B cell (primary cell): ENCODE data around the gene NT5E. TPM values are rescaled to one million over a fixed set of nuclear protein-coding genes. Genes with fewer than 3 reads are reported as not detected.
"Not testable (repeated sequence)": the region's sequence is repeated elsewhere in the genome, so short reads cannot be mapped to it uniquely, and the experiment has no call there.

Experiments
- ATAC-seq: fragments of 200-7000 bp; cut with Tn5 transposase; one replicate; pipeline ENCODE4 v1.10.0; 2021; ENCODE audit warnings: low read depth, mild to moderate bottlenecking, moderate number of reproducible peaks, moderate library complexity
- CTCF ChIA-PET: fragments of 350-600 bp; sonication (Branson Sonifier 250); formaldehyde crosslinking; loops from one replicate; lab custom pipeline; 2021; ENCODE audit warnings: antibody characterized with exemption, inconsistent platforms; lab: Charles Lee
- POLR2A ChIA-PET: fragments of 350-600 bp; sonication (Branson Sonifier 250); formaldehyde crosslinking; loops from one replicate; lab custom pipeline; 2021; ENCODE audit warnings: antibody characterized with exemption; lab: Charles Lee
- DNase-seq: peaks from one replicate; pipeline ENCODE4 v3.0.0; 2013
- H2AFZ ChIP-seq: 2 replicates; pipeline ENCODE4 v1.6.1; 2012; ENCODE audit warnings: mild to moderate bottlenecking, low read depth, low read length; ENCODE audit not compliant: insufficient read depth, poor library complexity, severe bottlenecking
- H3K27ac ChIP-seq, 2 donors: 1 replicate in 1 of 2; 2 replicates in 1 of 2; pipeline ENCODE4 v1.5.1; 2012 to 2013; ENCODE audit warnings: low read length in 2 of 2, mild to moderate bottlenecking in 2 of 2, moderate library complexity in 1 of 2
- H3K27me3 ChIP-seq, 4 experiments: fragments of 200-600 bp in 1 of 4; sonication (generic) in 1 of 4; replicated peaks in 1 of 4; 1 replicate in 2 of 4; 2 replicates in 2 of 4; pipeline versions ENCODE4 v1.6.1 to v1.7.0; 2013 to 2016; ENCODE audit warnings: low read length in 3 of 4, mild to moderate bottlenecking in 2 of 4, mixed read lengths in 1 of 4, moderate library complexity in 1 of 4; ENCODE audit not compliant: insufficient read depth in 4 of 4, control insufficient read depth in 3 of 4; ENCODE audit errors: control extremely low read depth in 1 of 4
- H3K36me3 ChIP-seq, 2 experiments: replicated peaks in 1 of 2; 1 replicate in 1 of 2; 2 replicates in 1 of 2; pipeline versions ENCODE4 v1.6.1 to v1.7.1; 2013; ENCODE audit warnings: low read length in 1 of 2; ENCODE audit not compliant: insufficient read depth in 2 of 2, control insufficient read depth in 1 of 2; ENCODE audit errors: control extremely low read depth in 1 of 2, extremely low read depth in 1 of 2
- H3K4me1 ChIP-seq, 2 donors: fragments of 200-600 bp in 1 of 2; sonication (generic) in 1 of 2; 1 replicate in 1 of 2; 2 replicates in 1 of 2; pipeline versions ENCODE4 v1.5.1 to v1.6.1; 2013 to 2017; ENCODE audit warnings: low read length in 2 of 2; ENCODE audit not compliant: control insufficient read depth in 2 of 2, insufficient read depth in 2 of 2
- H3K4me2 ChIP-seq: replicated peaks from 2 replicates; pipeline ENCODE3; 2012; ENCODE audit warnings: mild to moderate bottlenecking, low read depth, low read length; ENCODE audit not compliant: poor library complexity, severe bottlenecking
- H3K4me3 ChIP-seq, 5 experiments: fragments of 200-600 bp in 1 of 5; sonication (generic) in 1 of 5; 1 replicate in 3 of 5; 2 replicates in 2 of 5; pipeline versions ENCODE4 v1.5.1 to v1.7.0; 2011 to 2016; ENCODE audit warnings: low read length in 4 of 5, mild to moderate bottlenecking in 4 of 5, low read depth in 2 of 5, control low read depth in 1 of 5, moderate library complexity in 1 of 5; ENCODE audit not compliant: insufficient read depth in 1 of 5; ENCODE audit errors: control extremely low read depth in 1 of 5, extremely low read depth in 1 of 5
- H3K79me2 ChIP-seq: fragments of 200-600 bp; sonication (generic); one replicate; pipeline ENCODE4 v1.6.0; 2016; ENCODE audit warnings: low read length; ENCODE audit not compliant: control insufficient read depth, insufficient read depth
- H3K9ac ChIP-seq: fragments of 200-600 bp; sonication (generic); 2 replicates; pipeline ENCODE4 v1.6.1; 2017; ENCODE audit warnings: mild to moderate bottlenecking, low read length, moderate library complexity
- H3K9me3 ChIP-seq, 3 donors: one replicate each; pipeline versions ENCODE4 v1.6.1 to v1.7.1; 2013; ENCODE audit warnings: low read length in 2 of 3; ENCODE audit not compliant: control insufficient read depth in 2 of 3, insufficient read depth in 1 of 3; ENCODE audit errors: control extremely low read depth in 1 of 3
- H4K20me1 ChIP-seq: 2 replicates; pipeline ENCODE4 v1.6.0; 2012; ENCODE audit warnings: mild to moderate bottlenecking, low read length; ENCODE audit not compliant: insufficient read depth, control insufficient read depth, poor library complexity, severe bottlenecking
- H3K27ac Mint-ChIP-seq: one replicate; pipeline ENCODE4 v1.8.0; 2021; ENCODE audit warnings: mixed read lengths
- H3K27me3 Mint-ChIP-seq: one replicate; pipeline ENCODE4 v1.8.0; 2021; ENCODE audit warnings: mixed read lengths
- H3K4me1 Mint-ChIP-seq: one replicate; pipeline ENCODE4 v1.8.0; 2021; ENCODE audit warnings: mixed read lengths
- H3K4me3 Mint-ChIP-seq: one replicate; pipeline ENCODE4 v1.8.0; 2021; ENCODE audit warnings: mixed read lengths
- H3K9me3 Mint-ChIP-seq: one replicate; pipeline ENCODE4 v1.8.0; 2022; ENCODE audit warnings: mixed read lengths; ENCODE audit not compliant: insufficient read depth
- EZH2 ChIP-seq: IDR thresholded peaks from 2 replicates; pipeline ENCODE4 v1.6.1; 2012; ENCODE audit warnings: borderline replicate concordance, low read depth, mild to moderate bottlenecking, moderate library complexity, low read length; ENCODE audit not compliant: insufficient read depth, poor library complexity, severe bottlenecking
- WGBS: methylation state at CpG from one replicate; pipeline ENCODE4 v1.1.5; 2013; ENCODE audit warnings: missing lambda C conversion rate; ENCODE audit not compliant: insufficient coverage; 5-methylcytosine and 5-hydroxymethylcytosine counted together
- intact Hi-C: fragments of 100-400 bp; cut with micrococcal nuclease; formaldehyde crosslinking; loops from one replicate; pipeline ENCODE4 v1.10.0; 2022
- polyA plus RNA-seq: library from polyadenylated mRNA; depleted of rRNA; stranded (reverse); fragments of >200 nt; gene quantifications from 2 replicates; pipeline ENCODE4 v1.2.3, GENCODE V29; 2012
- total RNA-seq, 2 donors: library from RNA; stranded (reverse); fragments of 120-200 nt in 1 of 2; gene quantifications; 1 replicate in 1 of 2; 2 replicates in 1 of 2; pipeline versions ENCODE4 v1.2.3 to v1.2.4, GENCODE V29; 2013 to 2022
- TF ChIP-seq, protein P1 (sequence below): fragments of 200-600 bp; IDR thresholded peaks from one replicate; pipeline ENCODE4 v1.8.0; 2022; ENCODE audit warnings: antibody characterized with exemption, mild to moderate bottlenecking

NT5E gene
- total and polyA plus RNA-seq, 2 donors (not counting 1 experiment from before 2014, with no cell fraction given), result 11.6 to 23.2 TPM

DNA sequence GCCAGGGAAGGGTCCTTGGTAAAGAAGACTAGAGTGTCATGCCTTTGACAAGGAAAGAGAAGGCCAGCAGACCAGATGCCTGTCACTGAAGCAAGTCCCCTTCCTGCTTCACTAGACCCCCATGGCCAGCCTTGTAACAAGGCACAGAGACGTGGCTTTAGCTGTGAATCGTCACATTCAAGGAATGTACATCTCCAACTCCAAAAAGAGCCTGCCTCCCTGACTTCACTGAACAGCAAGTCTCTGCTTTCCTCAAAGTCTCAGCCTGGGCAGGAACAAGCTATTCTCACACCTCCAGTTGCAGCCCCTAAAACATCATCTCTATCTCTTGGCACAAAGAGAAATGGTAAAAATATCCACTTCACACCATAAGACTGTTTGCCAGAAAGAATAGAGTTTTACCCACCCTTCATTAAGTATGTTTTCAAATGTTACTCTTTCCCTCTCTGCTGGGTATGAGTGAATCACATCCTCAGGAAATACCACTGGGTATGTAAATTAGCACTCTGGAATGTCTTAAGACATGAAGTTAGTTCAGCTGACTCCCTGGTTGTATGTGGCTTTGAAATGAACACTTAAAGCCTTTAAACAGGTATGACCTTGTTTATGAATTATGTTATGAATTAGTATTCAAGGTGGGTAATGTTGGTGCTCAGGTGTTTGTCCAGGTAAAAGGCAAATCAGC, 46.4 kb upstream of the NT5E start:
- DNase-seq, result no peak
- H2AFZ ChIP-seq, result no peak overlapping the region
- POLR2A ChIA-PET, result interaction anchor here (0.5 kb wide), 1 partner anchor 15 kb away, joined by 3 read pairs; no protein-coding TSS in a partner anchor
- Mint-ChIP-seq H3K4me1 (peaks cover 32% of the 10 kb centered on the region), H3K27me3 (no peaks in the 10 kb centered on the region), H3K9me3 (no peaks in the 10 kb centered on the region), H3K4me3 (no peak overlapping the region), H3K27ac (no peak overlapping the region)
- CTCF ChIA-PET, result interaction anchor here (1.0 to 1.3 kb wide), 2 partner anchors 18 to 46 kb away, joined by 3 read pairs; partner anchors contain the start of gene NT5E
- ATAC-seq, result no peak
- no peaks in the 10 kb centered on the region for H4K20me1 ChIP-seq
- H3K36me3 ChIP-seq, result no peaks in the 10 kb centered on the region
- no peak overlapping the region for H3K9ac ChIP-seq
- H3K27ac ChIP-seq, result no peak overlapping the region
- peaks cover 7 to 14% of the 10 kb centered on the region in 2 donors for H3K4me1 ChIP-seq
- whole genome bisulfite sequencing, result 100% methylated on average over 2 of the region's 2 CpGs
- H3K4me3 ChIP-seq, result no peak overlapping the region
- intact Hi-C loops, result no loop called here
- no peaks in the 10 kb centered on the region for H3K27me3 ChIP-seq
- TF ChIP-seq, protein P1, sequence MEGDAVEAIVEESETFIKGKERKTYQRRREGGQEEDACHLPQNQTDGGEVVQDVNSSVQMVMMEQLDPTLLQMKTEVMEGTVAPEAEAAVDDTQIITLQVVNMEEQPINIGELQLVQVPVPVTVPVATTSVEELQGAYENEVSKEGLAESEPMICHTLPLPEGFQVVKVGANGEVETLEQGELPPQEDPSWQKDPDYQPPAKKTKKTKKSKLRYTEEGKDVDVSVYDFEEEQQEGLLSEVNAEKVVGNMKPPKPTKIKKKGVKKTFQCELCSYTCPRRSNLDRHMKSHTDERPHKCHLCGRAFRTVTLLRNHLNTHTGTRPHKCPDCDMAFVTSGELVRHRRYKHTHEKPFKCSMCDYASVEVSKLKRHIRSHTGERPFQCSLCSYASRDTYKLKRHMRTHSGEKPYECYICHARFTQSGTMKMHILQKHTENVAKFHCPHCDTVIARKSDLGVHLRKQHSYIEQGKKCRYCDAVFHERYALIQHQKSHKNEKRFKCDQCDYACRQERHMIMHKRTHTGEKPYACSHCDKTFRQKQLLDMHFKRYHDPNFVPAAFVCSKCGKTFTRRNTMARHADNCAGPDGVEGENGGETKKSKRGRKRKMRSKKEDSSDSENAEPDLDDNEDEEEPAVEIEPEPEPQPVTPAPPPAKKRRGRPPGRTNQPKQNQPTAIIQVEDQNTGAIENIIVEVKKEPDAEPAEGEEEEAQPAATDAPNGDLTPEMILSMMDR, result no peak
- no peak for TF ChIP-seq EZH2
- no peak overlapping the region for H3K4me2 ChIP-seq
- no peaks in the 10 kb centered on the region for H3K79me2 ChIP-seq
- H3K9me3 ChIP-seq, result no peaks in the 10 kb centered on the region

DNA sequence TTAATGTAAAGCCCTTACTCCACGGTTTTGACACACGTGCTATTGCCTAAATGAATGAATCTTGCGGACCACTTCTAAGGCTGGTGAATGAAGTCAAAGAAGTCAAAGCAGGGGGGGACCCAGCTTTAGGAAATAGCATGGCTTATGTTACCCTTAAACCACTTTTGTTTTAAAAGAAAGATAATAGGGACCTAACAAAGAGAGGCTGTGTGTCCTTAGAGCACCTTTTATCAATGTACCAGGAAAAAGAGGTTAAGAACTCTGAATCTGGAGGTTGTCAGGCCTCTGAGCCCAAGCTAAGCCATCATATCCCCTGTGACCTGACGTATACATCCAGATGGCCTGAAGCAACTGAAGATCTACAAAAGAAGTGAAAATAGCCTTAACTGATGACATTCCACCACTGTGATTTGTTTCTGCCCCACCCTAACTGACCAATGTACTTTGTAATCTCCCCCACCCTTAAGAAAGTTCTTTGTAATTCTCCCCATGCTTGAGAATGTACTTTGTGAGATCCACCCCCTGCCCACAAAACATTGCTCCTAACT, 45.8 kb upstream of the NT5E start:
- H3K36me3 ChIP-seq, intact Hi-C loops, H3K4me2 ChIP-seq, ATAC-seq, H3K9ac ChIP-seq, H3K79me2 ChIP-seq, DNase-seq, H3K9me3 Mint-ChIP-seq, H3K27ac ChIP-seq, POLR2A ChIA-PET, H3K9me3 ChIP-seq, H3K27me3 Mint-ChIP-seq, H4K20me1 ChIP-seq, H3K27me3 ChIP-seq, H2AFZ ChIP-seq, H3K4me3 ChIP-seq, H3K4me3 Mint-ChIP-seq: not testable (repeated sequence)
- CTCF ChIA-PET, result interaction anchor here (0.5 kb wide), 1 partner anchor 38 kb away, joined by 4 read pairs; no protein-coding TSS in a partner anchor
- peak overlapping the region; percentile 5 for H3K27ac Mint-ChIP-seq
- H3K4me1 Mint-ChIP-seq, result peaks cover 32% of the 10 kb centered on the region
- H3K4me1 ChIP-seq, result peaks cover 7 to 14% of the 10 kb centered on the region in 2 donors
- WGBS, result 93% methylated on average over 4 of the region's 4 CpGs
